T-helper 1 cell treated with Interleukin-12 subunit alpha and Interleukin-12 subunit beta and Interleukin-4 antibody, amounts not matched to agents 30 μg/mL and 1 μg/mL, for 36 hours (primary cell): ENCODE measurements around the gene B3GNT9.

Experiments
- H3K27ac Mint-ChIP-seq: one replicate; pipeline ENCODE4 v1.8.0; 2021; ENCODE audit warnings: mild to moderate bottlenecking, mixed read lengths
- H3K27me3 Mint-ChIP-seq: one replicate; pipeline ENCODE4 v1.8.0; 2021; ENCODE audit warnings: low read depth, mixed read lengths
- H3K36me3 Mint-ChIP-seq: one replicate; pipeline ENCODE4 v1.8.0; 2021; ENCODE audit warnings: low read depth, mixed read lengths
- H3K4me1 Mint-ChIP-seq: one replicate; pipeline ENCODE4 v1.8.0; 2021; ENCODE audit warnings: low read depth, mixed read lengths
- H3K4me3 Mint-ChIP-seq: one replicate; pipeline ENCODE4 v1.8.0; 2021; ENCODE audit warnings: mild to moderate bottlenecking, moderate library complexity, mixed read lengths
- H3K9me3 Mint-ChIP-seq: one replicate; pipeline ENCODE4 v1.8.0; 2021; ENCODE audit warnings: mixed read lengths

B3GNT9 gene

GRCh38 chr16:67109407-67110135 lies 41.2 kb downstream of the B3GNT9 start, which contains the start of gene PHAF1:
PHAF1 (plus strand) TSS chr16:67109941; CDS start chr16:67110176, 235 bp downstream.
- H3K27ac Mint-ChIP-seq, result peak within 1 kb of the TSS; percentile 83

GRCh38 chr16:67108931-67109406 lies 41.8 kb downstream of the B3GNT9 start:
- Mint-ChIP-seq H3K4me1 (peaks cover 27% of the 10 kb centered on the region), H3K9me3 (no peaks in the 10 kb centered on the region), H3K27ac (peak overlapping the region; percentile 74), H3K27me3 (no peaks in the 10 kb centered on the region), H3K36me3 (peaks cover 8% of the 10 kb centered on the region), H3K4me3 (peak overlapping the region; percentile 95)

More at GRCh38 chr16:67109407-67110135, 41.2 kb downstream of the B3GNT9 start, which contains the start of gene PHAF1:
- Mint-ChIP-seq H3K36me3 (peaks cover 8% of the 10 kb centered on the region), H3K27me3 (no peaks in the 10 kb centered on the region), H3K4me1 (peaks cover 28% of the 10 kb centered on the region), H3K4me3 (peak within 1 kb of the TSS; percentile 95), H3K9me3 (no peaks in the 10 kb centered on the region)

- peaks cover 8% of the 10 kb centered on the region for H3K36me3 Mint-ChIP-seq
- H3K27ac Mint-ChIP-seq, result no peak overlapping the region
- H3K4me1 Mint-ChIP-seq, result peaks cover 27% of the 10 kb centered on the region
- no peaks in the 10 kb centered on the region for H3K9me3 Mint-ChIP-seq
- H3K27me3 Mint-ChIP-seq, result no peaks in the 10 kb centered on the region
- no peak overlapping the region for H3K4me3 Mint-ChIP-seq
These were observed 42.3 kb downstream of the B3GNT9 start for GRCh38 chr16:67108489-67108888.

- peaks cover 14% of the 10 kb centered on the region for H3K4me1 Mint-ChIP-seq
- no peaks in the 10 kb centered on the region for H3K9me3 Mint-ChIP-seq
- peak overlapping the region; percentile 12 for H3K27ac Mint-ChIP-seq
- no peak overlapping the region for H3K4me3 Mint-ChIP-seq
- no peaks in the 10 kb centered on the region for H3K27me3 Mint-ChIP-seq
- peaks cover 5% of the 10 kb centered on the region for H3K36me3 Mint-ChIP-seq
These were observed 44.9 kb downstream of the B3GNT9 start for GRCh38 chr16:67105881-67106280.

- Mint-ChIP-seq H3K27me3 (no peaks in the 10 kb centered on the region), H3K27ac (no peak overlapping the region), H3K9me3 (no peaks in the 10 kb centered on the region), H3K36me3 (peaks cover 5% of the 10 kb centered on the region), H3K4me1 (peaks cover 15% of the 10 kb centered on the region), H3K4me3 (no peak overlapping the region)
These were observed 45.6 kb downstream of the B3GNT9 start for GRCh38 chr16:67105246-67105645.

- H3K4me1 Mint-ChIP-seq, result peaks cover 14% of the 10 kb centered on the region
- H3K27me3 Mint-ChIP-seq, result no peaks in the 10 kb centered on the region
- no peaks in the 10 kb centered on the region for H3K9me3 Mint-ChIP-seq
- H3K27ac Mint-ChIP-seq, result no peak overlapping the region
- peaks cover 5% of the 10 kb centered on the region for H3K36me3 Mint-ChIP-seq
- H3K4me3 Mint-ChIP-seq, result no peak overlapping the region
These were observed 46.0 kb downstream of the B3GNT9 start for GRCh38 chr16:67104845-67105244.

GRCh38 chr16:67104061-67104460 lies 46.7 kb downstream of the B3GNT9 start:
- Mint-ChIP-seq H3K36me3 (peaks cover 9% of the 10 kb centered on the region), H3K4me3 (no peak overlapping the region), H3K4me1 (peaks cover 10% of the 10 kb centered on the region), H3K27ac (no peak overlapping the region), H3K27me3 (no peaks in the 10 kb centered on the region), H3K9me3 (no peaks in the 10 kb centered on the region)

GRCh38 chr16:67101311-67102082 lies 49.3 kb downstream of the B3GNT9 start:
- no peak overlapping the region for H3K4me3 Mint-ChIP-seq
- no peaks in the 10 kb centered on the region for H3K9me3 Mint-ChIP-seq
- peaks cover 9% of the 10 kb centered on the region for H3K36me3 Mint-ChIP-seq
- peaks cover 10% of the 10 kb centered on the region for H3K4me1 Mint-ChIP-seq
- no peaks in the 10 kb centered on the region for H3K27me3 Mint-ChIP-seq
- H3K27ac Mint-ChIP-seq, result no peak overlapping the region

- Mint-ChIP-seq H3K4me1 (peaks cover 10% of the 10 kb centered on the region), H3K27ac (no peak overlapping the region), H3K9me3 (no peaks in the 10 kb centered on the region), H3K27me3 (no peaks in the 10 kb centered on the region), H3K36me3 (peaks cover 9% of the 10 kb centered on the region), H3K4me3 (no peak overlapping the region)
These were observed 50.1 kb downstream of the B3GNT9 start for GRCh38 chr16:67100569-67101310.

- H3K27ac Mint-ChIP-seq, result no peak overlapping the region
These were observed 52.2 kb downstream of the B3GNT9 start for GRCh38 chr16:67098599-67098998.

More at GRCh38 chr16:67098599-67098998, 52.2 kb downstream of the B3GNT9 start:
- no peaks in the 10 kb centered on the region for H3K27me3 Mint-ChIP-seq
- H3K9me3 Mint-ChIP-seq, result no peaks in the 10 kb centered on the region
- peaks cover 13% of the 10 kb centered on the region for H3K36me3 Mint-ChIP-seq
- H3K4me1 Mint-ChIP-seq, result peaks cover 10% of the 10 kb centered on the region
- H3K4me3 Mint-ChIP-seq, result no peak overlapping the region
